Activated naive CD4-positive, alpha-beta T cell treated with anti-CD3 and anti-CD28 coated beads, Interleukin-2, amount 50 U/mL, for 72 hours (primary cell): ENCODE data around the gene MIEF2. TPM values are rescaled to one million over a fixed set of nuclear protein-coding genes. Genes with fewer than 3 reads are reported as not detected.
"Not testable (repeated sequence)": the region's sequence is repeated elsewhere in the genome, so short reads cannot be mapped to it uniquely, and the experiment has no call there.

Source experiments
- ATAC-seq, 2 donors: fragments of 150-1000 bp; cut with Tn5 transposase; 2 replicates each; pipeline ENCODE4 v1.10.0; 2021; ENCODE audit warnings: mild to moderate bottlenecking in 2 of 2, moderate library complexity in 2 of 2
- DNase-seq, 2 donors: peaks; one replicate each; pipeline ENCODE4 v3.0.0; 2021 to 2022; ENCODE audit warnings: low spot score in 2 of 2
- H3K27ac Mint-ChIP-seq, 2 donors: one replicate each; pipeline ENCODE4 v1.8.0; 2022; ENCODE audit warnings: mild to moderate bottlenecking in 2 of 2, mixed read lengths in 2 of 2
- H3K36me3 Mint-ChIP-seq, 2 donors: one replicate each; pipeline ENCODE4 v1.8.0; 2022; ENCODE audit warnings: mixed read lengths in 2 of 2
- H3K9me3 Mint-ChIP-seq, 2 donors: one replicate each; pipeline ENCODE4 v1.8.0; 2022; ENCODE audit warnings: mixed read lengths in 2 of 2
- total RNA-seq, 2 donors: library from RNA; stranded (reverse); gene quantifications; one replicate each; pipeline ENCODE4 v1.2.3, GENCODE V29; 2022

Gene MIEF2
- total RNA-seq, 2 donors from 2014 or later = 7.4 to 15.5 TPM

DNA sequence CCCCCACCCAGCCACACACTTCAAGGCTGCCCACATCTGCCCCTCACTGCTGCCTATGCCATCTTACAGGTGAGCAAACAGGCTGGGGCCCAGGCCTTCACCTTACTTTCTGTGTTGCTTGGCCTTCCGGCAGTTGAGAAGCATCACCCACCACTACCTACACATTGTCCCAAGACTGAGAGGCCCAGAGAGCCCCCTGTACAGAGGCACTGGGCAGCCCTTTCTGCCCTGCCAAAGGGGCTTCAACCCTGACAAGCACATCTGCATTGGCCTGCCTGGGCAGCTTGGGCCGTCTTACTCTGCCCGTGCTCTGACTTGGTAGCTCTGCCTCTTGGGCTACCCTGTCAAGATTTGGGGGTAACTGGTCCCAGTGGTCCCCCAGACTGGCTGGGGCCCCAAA is 1.2 kb downstream of the MIEF2 start:
- Mint-ChIP-seq H3K9me3 (no peaks in the 10 kb centered on the region), H3K27ac (peak overlapping the region; percentile 65 to 83), H3K36me3 (peaks cover 4% of the 10 kb centered on the region in 2 donors)
- no peak for ATAC-seq
- no peak for DNase-seq

DNA sequence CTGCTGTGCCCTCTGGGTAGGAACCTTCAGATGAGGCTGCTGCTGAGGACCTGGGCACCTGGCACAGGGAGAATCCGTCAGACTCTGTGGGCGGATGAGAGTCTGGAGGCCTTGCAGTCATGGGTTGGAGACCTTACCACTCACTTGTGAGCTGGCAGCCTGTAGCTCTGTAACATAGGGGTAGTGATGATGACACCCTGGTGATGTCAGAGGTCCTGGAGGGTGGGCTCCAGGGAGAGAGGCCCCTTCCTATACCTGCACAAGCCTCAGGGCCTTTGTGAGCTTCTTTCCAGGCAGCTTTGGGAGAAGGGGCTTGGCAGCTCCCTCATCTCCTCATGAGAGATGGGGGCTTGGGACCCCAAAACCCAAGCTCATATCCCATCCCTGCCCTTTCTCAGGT is 1.6 kb downstream of the MIEF2 start:
- Mint-ChIP-seq H3K9me3 (no peaks in the 10 kb centered on the region), H3K27ac (peak overlapping the region in 1 of 2 donors; percentile 65), H3K36me3 (peaks cover 4% of the 10 kb centered on the region in 2 donors)
- DNase-seq = no peak
- no peak for ATAC-seq

DNA sequence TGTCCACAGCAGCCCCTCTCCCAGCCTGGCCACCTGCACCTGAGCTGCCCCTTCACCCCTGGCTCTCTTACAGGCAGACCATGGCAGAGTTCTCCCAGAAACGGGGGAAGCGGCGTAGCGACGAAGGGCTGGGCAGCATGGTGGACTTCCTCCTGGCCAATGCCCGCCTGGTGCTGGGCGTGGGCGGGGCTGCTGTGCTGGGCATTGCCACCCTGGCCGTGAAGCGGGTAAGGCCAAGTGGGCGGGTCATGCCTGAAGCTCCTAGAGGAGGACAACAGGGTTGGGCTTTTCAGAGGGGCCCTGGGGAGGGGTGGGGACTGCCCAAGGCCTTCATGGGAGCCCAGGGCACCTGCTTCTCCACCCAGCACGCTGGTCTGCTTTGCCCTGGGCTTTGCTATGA is 2.2 kb downstream of the MIEF2 start:
- no peak overlapping the region for H3K27ac Mint-ChIP-seq
- peaks cover 4% of the 10 kb centered on the region in 2 donors for H3K36me3 Mint-ChIP-seq
- no peaks in the 10 kb centered on the region for H3K9me3 Mint-ChIP-seq
- DNase-seq (no peak), ATAC-seq (no peak)

- H3K9me3 Mint-ChIP-seq = no peaks in the 10 kb centered on the region
- DNase-seq (no peak), ATAC-seq (no peak)
- no peak overlapping the region for H3K27ac Mint-ChIP-seq
- no peaks in the 10 kb centered on the region for H3K36me3 Mint-ChIP-seq
Measured at GRCh38 chr17:18263885-18264682, 3.6 kb downstream of the MIEF2 start.

- Mint-ChIP-seq H3K9me3 (no peaks in the 10 kb centered on the region), H3K27ac (no peak overlapping the region), H3K36me3 (no peaks in the 10 kb centered on the region)
- DNase-seq (no peak), ATAC-seq (peak in 1 of 2 donors; percentile 19)
Measured at GRCh38 chr17:18267366-18267765, 6.9 kb downstream of the MIEF2 start.

- Mint-ChIP-seq H3K27ac (peak overlapping the region in 1 of 2 donors; percentile 14), H3K36me3 (no peaks in the 10 kb centered on the region), H3K9me3 (no peaks in the 10 kb centered on the region)
- no peak for DNase-seq
- ATAC-seq = peak; percentile 35 to 55
Measured at GRCh38 chr17:18267927-18268711, 7.7 kb downstream of the MIEF2 start.

DNA sequence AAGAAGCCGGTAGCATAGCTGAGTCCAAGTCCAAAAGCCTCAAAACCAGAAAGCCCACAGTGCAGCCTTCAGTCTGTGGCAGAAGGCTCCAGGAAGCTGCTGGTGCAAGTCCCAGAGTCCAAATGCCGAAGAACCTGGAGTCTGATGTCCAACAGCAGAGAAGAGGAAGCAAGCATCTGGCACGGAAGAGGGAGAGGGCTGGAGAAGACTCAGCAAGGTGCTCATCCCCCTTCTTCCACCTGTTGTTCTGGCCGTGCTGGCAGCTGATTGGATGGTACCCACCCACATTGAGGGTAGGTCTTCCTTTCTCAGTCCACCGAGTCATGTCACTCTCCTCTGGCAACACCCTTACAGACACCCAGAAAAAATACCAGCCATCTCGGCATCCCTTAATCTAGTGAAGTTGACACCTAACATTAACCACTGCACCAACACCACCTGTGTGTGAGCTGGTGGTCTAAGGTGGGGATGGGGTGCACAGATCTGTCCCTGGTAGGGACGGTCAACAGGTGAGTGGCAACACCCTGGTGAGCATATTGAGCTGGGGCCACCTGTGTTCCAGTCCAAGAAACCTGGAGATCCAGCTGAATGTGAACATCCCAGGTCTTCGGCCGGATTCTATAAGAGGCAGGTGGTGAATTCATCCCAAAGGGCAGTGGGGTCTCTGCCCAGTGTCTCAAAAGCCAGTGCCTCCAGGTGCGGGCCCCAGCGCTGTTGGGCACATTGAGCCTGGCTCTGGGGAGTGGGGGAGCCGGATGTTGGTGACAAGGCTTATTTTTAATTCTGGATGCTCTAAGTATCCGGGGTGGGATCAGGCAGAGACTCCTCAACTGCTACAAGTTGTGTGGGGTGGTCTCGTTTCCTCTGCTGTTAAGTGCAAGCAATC is 9.8 kb downstream of the MIEF2 start:
- ATAC-seq = no peak
- Mint-ChIP-seq H3K36me3 (no peaks in the 10 kb centered on the region), H3K9me3 (no peaks in the 10 kb centered on the region), H3K27ac (peak overlapping the region; percentile 44 to 59)
- DNase-seq = no peak

- no peak overlapping the region for H3K27ac Mint-ChIP-seq
- no peaks in the 10 kb centered on the region for H3K9me3 Mint-ChIP-seq
- H3K36me3 Mint-ChIP-seq = no peaks in the 10 kb centered on the region
- DNase-seq = no peak
- no peak for ATAC-seq
Measured at GRCh38 chr17:18277076-18277475, 16.6 kb downstream of the MIEF2 start.

GRCh38 chr17:18278867-18279266 is 18.4 kb downstream of the MIEF2 start:
- DNase-seq (no peak), ATAC-seq (no peak)
- no peaks in the 10 kb centered on the region for H3K9me3 Mint-ChIP-seq
- no peak overlapping the region for H3K27ac Mint-ChIP-seq
- H3K36me3 Mint-ChIP-seq = peaks cover 0 to 13% of the 10 kb centered on the region in 2 donors

- H3K27ac Mint-ChIP-seq = no peak overlapping the region
- ATAC-seq (no peak), DNase-seq (no peak)
- H3K9me3 Mint-ChIP-seq = no peaks in the 10 kb centered on the region
- H3K36me3 Mint-ChIP-seq = peaks cover 0 to 17% of the 10 kb centered on the region in 2 donors
Measured at GRCh38 chr17:18280249-18280648, 19.8 kb downstream of the MIEF2 start.

DNA sequence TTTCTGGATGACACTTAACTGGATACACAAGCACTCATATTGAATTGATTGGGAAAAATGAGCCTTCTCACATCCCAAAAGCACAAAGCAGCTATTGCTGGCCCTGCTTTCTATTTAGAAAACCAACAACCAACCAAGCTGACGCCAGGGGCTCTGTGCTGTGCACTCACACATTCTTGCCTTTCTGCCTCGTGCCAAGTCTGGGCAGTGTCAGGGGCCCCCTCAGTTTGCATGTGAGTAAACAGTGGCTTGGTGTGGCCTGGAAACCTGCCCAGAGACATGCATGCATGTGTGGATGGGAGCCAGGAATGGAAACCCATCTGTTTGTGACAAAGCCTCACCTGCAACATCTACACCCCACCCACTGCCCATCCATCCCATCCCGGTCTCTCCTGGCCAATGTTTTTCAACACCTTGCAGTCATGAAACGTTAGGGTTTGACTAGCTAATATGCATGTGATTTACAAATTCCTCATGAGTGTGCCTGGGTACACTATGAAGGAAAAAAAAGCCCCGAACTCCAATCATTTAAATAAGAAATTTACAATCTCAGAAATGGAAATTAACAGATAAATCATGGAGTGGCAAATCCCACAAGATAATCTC is 20.4 kb downstream of the MIEF2 start:
- no peaks in the 10 kb centered on the region for H3K9me3 Mint-ChIP-seq
- no peak overlapping the region for H3K27ac Mint-ChIP-seq
- DNase-seq = no peak
- H3K36me3 Mint-ChIP-seq = peaks cover 0 to 23% of the 10 kb centered on the region in 2 donors
- no peak for ATAC-seq

- H3K36me3 Mint-ChIP-seq = peaks cover 0 to 24% of the 10 kb centered on the region in 2 donors
- H3K27ac Mint-ChIP-seq = peak overlapping the region in 1 of 2 donors; percentile 34
- no peak for DNase-seq
- H3K9me3 Mint-ChIP-seq = no peaks in the 10 kb centered on the region
- ATAC-seq = no peak
Measured at GRCh38 chr17:18281788-18282187, 21.3 kb downstream of the MIEF2 start.

- Mint-ChIP-seq H3K36me3 (peaks cover 9 to 35% of the 10 kb centered on the region in 2 donors), H3K9me3 (no peaks in the 10 kb centered on the region), H3K27ac (peak overlapping the region; percentile 13 to 50)
- ATAC-seq (no peak), DNase-seq (no peak)
Measured at GRCh38 chr17:18285296-18285695, 24.8 kb downstream of the MIEF2 start.

DNA sequence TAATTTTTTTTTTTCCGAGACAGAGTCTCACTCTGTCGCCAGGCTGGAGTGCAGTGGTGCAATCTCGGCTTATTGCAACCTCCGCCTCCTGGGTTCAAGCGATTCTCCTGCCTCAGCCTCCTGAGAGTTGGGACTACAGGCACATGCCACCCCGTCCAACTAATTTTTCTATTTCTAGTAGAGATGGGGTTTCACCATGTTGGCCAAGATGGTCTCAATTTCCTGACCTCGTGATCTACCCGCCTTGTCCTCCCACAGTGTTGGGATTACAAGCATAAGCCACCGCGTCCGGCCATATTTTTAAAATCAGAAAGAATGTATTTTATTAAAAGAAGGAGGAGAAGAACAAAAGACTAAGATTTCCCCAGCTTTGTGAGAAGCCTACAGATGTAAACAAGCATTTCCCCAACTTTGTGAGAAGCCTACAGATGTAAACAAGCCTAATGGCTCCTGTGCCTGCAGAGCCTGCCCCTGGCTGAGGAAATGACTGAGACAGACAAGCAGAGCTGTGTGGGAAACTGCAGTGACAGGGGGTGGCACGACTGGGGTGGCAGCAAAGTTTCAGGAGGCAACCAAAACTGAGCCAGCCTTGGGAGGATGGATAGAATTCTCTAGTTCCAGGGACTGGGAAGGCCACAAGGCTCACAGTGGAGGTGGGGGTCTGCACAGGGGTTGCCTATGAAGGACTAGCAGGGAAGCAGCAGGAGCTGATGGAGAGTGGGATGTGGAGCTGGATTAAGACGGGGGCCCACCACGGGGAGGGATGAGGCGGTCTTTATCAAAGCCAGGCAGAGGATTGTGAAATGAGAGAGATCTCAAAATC is 31.5 kb downstream of the MIEF2 start:
- Mint-ChIP-seq H3K36me3 (peaks cover 20 to 23% of the 10 kb centered on the region in 2 donors), H3K9me3 (no peaks in the 10 kb centered on the region), H3K27ac (peak overlapping the region in 1 of 2 donors; percentile 61)
- ATAC-seq (no peak), DNase-seq (no peak)

GRCh38 chr17:18298061-18298460 is 37.6 kb downstream of the MIEF2 start:
- not testable (repeated sequence) for H3K27ac Mint-ChIP-seq, ATAC-seq, H3K9me3 Mint-ChIP-seq, DNase-seq
- H3K36me3 Mint-ChIP-seq = peaks cover 5 to 17% of the 10 kb centered on the region in 2 donors
